Astrocyte of the cerebellum (primary cell): ENCODE measurements around the gene RNF121.

Experiments used
- DNase-seq: peaks from one replicate; pipeline ENCODE4 v3.0.0-alpha.2; 2011; ENCODE audit warnings: low read depth
- H3K4me3 ChIP-seq: 2 replicates; pipeline ENCODE4 v1.5.1; 2011; ENCODE audit warnings: mild to moderate bottlenecking, low read depth, low read length, moderate library complexity
- in situ Hi-C: cut with HindIII; loops from 2 replicates; pipeline ENCODE4 v1.10.0; 2017; ENCODE audit warnings: low sequenced_read_pairs
- TF ChIP-seq, protein P1 (sequence below): IDR thresholded peaks from 2 replicates; pipeline ENCODE4 v1.5.1; 2012; ENCODE audit warnings: low read length, low read depth, moderate library complexity, mild to moderate bottlenecking; ENCODE audit errors: missing control alignments

Gene RNF121

DNA sequence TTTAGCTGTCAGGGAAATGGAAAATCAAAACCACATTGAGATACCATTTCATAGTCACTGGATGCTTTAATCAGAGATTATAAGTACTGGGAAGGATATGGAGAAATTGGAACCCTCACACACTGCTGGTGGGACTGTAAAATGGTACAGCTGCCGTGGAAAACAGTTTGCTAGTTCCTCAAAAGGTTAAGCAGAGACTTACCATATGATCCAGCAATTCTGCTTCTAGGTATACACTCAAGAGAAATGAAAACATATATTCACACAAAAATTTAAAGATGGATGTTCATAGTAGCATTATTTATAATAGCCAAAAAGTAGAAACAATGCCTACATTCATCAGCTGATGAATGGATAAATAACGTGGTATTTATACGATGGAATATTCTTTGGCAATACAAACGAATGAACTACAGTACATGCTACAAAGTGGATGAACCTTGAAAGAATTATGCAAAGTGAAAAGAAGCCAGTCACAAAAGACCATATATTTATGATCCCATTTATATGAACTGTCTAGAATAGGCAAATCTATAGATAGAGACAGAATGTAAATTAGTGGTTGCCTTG is 23.0 kb downstream of the RNF121 start:
- no peak overlapping the region for H3K4me3 ChIP-seq
- DNase-seq, result no peak
- in situ Hi-C loops, result no loop called here
- TF ChIP-seq, protein P1, sequence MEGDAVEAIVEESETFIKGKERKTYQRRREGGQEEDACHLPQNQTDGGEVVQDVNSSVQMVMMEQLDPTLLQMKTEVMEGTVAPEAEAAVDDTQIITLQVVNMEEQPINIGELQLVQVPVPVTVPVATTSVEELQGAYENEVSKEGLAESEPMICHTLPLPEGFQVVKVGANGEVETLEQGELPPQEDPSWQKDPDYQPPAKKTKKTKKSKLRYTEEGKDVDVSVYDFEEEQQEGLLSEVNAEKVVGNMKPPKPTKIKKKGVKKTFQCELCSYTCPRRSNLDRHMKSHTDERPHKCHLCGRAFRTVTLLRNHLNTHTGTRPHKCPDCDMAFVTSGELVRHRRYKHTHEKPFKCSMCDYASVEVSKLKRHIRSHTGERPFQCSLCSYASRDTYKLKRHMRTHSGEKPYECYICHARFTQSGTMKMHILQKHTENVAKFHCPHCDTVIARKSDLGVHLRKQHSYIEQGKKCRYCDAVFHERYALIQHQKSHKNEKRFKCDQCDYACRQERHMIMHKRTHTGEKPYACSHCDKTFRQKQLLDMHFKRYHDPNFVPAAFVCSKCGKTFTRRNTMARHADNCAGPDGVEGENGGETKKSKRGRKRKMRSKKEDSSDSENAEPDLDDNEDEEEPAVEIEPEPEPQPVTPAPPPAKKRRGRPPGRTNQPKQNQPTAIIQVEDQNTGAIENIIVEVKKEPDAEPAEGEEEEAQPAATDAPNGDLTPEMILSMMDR, result no peak

DNA sequence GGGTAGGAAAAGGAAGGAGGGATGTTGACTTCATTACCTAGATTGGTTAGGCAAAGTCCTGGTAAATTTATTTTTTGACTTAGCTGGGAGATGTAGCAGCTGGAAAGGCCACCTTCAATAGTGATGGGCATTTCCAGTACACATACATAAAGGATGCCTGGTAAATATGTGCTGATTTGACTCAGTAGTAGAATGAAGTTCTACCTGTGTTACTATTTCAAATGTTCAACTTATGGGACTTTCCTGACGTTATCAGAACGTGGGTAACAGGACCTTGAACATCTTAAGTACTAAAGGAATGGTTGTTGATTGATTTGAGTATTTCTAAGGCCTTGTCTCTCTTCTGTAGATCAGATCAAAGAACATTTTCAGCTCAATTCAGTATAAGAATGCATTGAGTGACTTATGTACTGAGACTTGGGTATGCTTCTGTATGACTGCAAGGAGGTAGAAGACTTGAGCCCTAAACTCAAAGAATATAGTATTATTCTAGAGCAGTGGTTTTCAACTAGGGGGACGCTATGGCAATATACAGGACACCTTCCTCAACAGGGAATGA is 27.1 kb downstream of the RNF121 start:
- no peak overlapping the region for H3K4me3 ChIP-seq
- no peak for DNase-seq
- in situ Hi-C loops, result no loop called here

DNA sequence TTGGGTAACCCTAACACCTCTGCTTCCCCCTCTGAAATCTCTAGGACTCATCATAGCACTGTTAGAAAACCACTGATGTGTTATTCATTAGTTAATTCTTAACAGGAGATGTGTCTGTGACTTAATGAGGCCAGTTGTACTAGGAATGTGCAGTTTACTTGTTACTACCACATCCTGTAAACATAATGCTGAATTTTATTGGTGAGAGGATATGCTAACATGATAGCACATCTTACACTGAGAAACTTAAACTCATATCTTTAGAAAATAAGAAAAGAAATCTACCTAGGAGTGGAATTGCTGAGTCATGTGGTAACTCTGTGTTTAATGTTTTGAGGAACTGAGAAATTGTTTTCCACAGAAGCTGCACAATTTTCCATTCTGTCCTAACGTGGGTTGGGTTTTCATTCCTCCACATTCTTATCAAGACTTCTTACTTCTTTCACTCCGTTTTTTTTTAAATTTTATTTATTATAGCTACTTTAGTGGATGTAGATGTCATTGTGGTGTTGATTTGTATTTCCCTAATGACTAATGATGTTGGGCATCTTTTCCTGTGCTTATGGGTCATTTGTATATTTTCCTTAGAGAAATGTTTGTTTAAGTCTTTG is 33.7 kb downstream of the RNF121 start:
- no peak for DNase-seq
- in situ Hi-C loops, result no loop called here
- H3K4me3 ChIP-seq, result no peak overlapping the region
- TF ChIP-seq, protein P1, result no peak

More for the DNA sequence above, 27.1 kb downstream of the RNF121 start:
- TF ChIP-seq, protein P1, result no peak

DNA sequence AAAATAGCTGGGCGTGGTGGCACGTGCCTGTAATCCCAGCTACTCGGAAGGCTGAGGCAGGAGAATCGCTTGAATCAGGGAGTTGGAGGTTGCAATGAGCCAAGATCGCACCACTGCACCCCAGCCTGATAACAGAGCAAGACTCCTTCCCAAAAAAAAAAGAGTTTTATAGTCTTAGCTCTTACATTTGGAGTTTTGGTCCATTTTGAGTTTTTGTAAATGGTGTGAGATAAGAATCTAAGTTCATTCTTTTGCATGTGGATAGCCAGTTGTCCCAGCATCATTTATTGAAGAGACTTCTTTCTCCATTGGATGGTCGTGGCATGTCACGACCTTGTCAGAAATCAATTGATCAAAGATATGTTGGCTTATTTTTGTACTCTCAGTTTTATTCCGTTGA is 34.6 kb downstream of the RNF121 start:
- no peak for DNase-seq
- TF ChIP-seq, protein P1, result no peak
- in situ Hi-C loops, result no loop called here
- no peak overlapping the region for H3K4me3 ChIP-seq

DNA sequence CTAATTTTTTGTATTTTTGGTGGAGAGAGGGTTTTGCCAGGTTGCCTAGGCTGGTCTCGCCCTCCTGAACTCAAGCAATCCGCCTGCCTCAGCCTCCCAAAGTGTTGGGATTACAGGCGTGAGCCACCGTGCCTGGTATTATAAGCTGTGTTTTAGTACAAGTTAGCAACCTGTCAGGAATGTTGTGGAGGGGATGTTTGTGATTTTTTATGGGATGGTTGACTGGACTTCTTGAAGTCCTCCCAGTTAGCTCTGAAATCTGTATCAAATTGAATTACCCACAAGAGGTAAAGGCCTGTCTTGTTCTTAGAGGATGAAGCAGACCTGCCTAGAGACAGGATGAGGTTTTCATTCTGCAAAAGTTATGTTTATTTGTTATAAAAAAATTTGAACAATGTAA is 35.8 kb downstream of the RNF121 start:
- H3K4me3 ChIP-seq, result no peak overlapping the region
- DNase-seq, result no peak
- in situ Hi-C loops, result no loop called here
- TF ChIP-seq, protein P1, result no peak

DNA sequence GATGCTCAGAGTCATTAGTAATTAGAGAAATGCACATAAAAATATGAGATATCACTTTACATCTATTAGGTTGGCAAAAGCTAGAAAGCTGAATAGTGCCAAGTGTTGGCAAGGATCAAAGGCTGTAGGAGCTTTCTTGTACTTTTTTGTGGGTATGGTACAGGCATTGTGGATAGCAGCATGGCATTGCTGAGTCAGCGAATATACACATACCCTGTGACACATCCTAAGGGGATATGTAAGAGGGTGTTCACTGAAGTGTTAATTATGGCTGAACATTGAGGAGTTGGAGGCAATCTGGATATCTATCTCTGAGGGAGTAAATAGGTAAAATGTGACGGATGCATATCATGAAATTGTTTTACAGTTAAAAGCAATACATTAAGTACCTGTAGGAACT is 42.8 kb downstream of the RNF121 start:
- no peak overlapping the region for H3K4me3 ChIP-seq
- TF ChIP-seq, protein P1, result no peak
- in situ Hi-C loops, result no loop called here
- no peak for DNase-seq
